Lower leg skin (tissue), 4 donors: Measurements from ENCODE around the gene AP5S1. TPM values are rescaled to one million over a fixed set of nuclear protein-coding genes. Genes with fewer than 3 reads are reported as not detected.

Source experiments
- DNase-seq, 2 donors: peaks; one replicate each; pipeline ENCODE4 v3.0.0-alpha.2; 2019; ENCODE audit warnings: low spot score in 2 of 2
- H3K4me3 ChIP-seq: fragments of 200-600 bp; sonication (generic); 2 replicates; pipeline ENCODE4 v1.5.1; 2017; ENCODE audit warnings: mild to moderate bottlenecking, low read depth; ENCODE audit not compliant: poor library complexity, severe bottlenecking
- CTCF ChIP-seq, 3 donors: fragments of 450-650 bp; IDR thresholded peaks; one replicate each; pipeline ENCODE4 v1.5.1; 2016; ENCODE audit warnings: antibody characterized with exemption in 3 of 3, mild to moderate bottlenecking in 3 of 3, moderate library complexity in 2 of 3
- POLR2A ChIP-seq, 2 donors: fragments of 450-650 bp; IDR thresholded peaks; one replicate each; pipeline ENCODE4 v1.6.1; 2016 to 2017; ENCODE audit warnings: antibody characterized with exemption in 2 of 2, mild to moderate bottlenecking in 1 of 2, moderate library complexity in 1 of 2
- WGBS, 2 donors: methylation state at CpG; one replicate each; pipeline ENCODE4 v1.1.5; 2018; 5-methylcytosine and 5-hydroxymethylcytosine counted together
- intact Hi-C: fragments of 100-400 bp; cut with DNase I; formaldehyde crosslinking; loops from one replicate; pipeline ENCODE4 v1.15.0; 2023; ENCODE audit warnings: low total_unique reads
- total RNA-seq, 4 donors: library from RNA; depleted of rRNA; stranded (reverse); fragments of >200 nt; gene quantifications; one replicate each; pipeline ENCODE4 v1.1.0, GENCODE V29; 2016

The AP5S1 gene
- total RNA-seq, 4 donors from 2014 or later, result 7.7 to 16.8 (median 10.5) TPM

GRCh38 chr20:3796477-3797225 is 23.7 kb upstream of the AP5S1 start:
- intact Hi-C loops, result no loop called here
- no peak for DNase-seq
- peak overlapping the region; percentile 8 for H3K4me3 ChIP-seq
- WGBS, 2 donors, result 39 to 45% methylated on average over 6 to 7 of the region's 33 CpGs
- TF ChIP-seq POLR2A (IDR thresholded peaks at IDR 0.05) (no peak), CTCF (IDR thresholded peaks at IDR 0.05) (no peak)

GRCh38 chr20:3797226-3797545 is 23.2 kb upstream of the AP5S1 start:
- intact Hi-C loops, result no loop called here

GRCh38 chr20:3797592-3798372 is 22.6 kb upstream of the AP5S1 start:
- intact Hi-C loops, result no loop called here
- 42 to 45% methylated on average over 19 of the region's 19 CpGs for WGBS, 2 donors
- DNase-seq, result no peak
- TF ChIP-seq POLR2A (IDR thresholded peaks at IDR 0.05) (no peak), CTCF (IDR thresholded peaks at IDR 0.05) (no peak)
- H3K4me3 ChIP-seq, result no peak overlapping the region

More at GRCh38 chr20:3797226-3797545, 23.2 kb upstream of the AP5S1 start:
- WGBS, 2 donors, result 44 to 62% methylated on average over 5 of the region's 5 CpGs
- no peak for DNase-seq
- no peak overlapping the region for H3K4me3 ChIP-seq
- TF ChIP-seq CTCF (IDR thresholded peaks at IDR 0.05) (no peak), POLR2A (IDR thresholded peaks at IDR 0.05) (no peak)

- no peak for DNase-seq
- H3K4me3 ChIP-seq, result no peak overlapping the region
- TF ChIP-seq CTCF (IDR thresholded peaks at IDR 0.05), result no peak
- TF ChIP-seq POLR2A (IDR thresholded peaks at IDR 0.05), result no peak
- intact Hi-C loops, result no loop called here
- WGBS, 2 donors, result 63 to 80% methylated on average over 5 of the region's 5 CpGs
Observed at GRCh38 chr20:3798373-3798768, 22.0 kb upstream of the AP5S1 start.

- DNase-seq, result no peak
- TF ChIP-seq CTCF (IDR thresholded peaks at IDR 0.05), result no peak
- TF ChIP-seq POLR2A (IDR thresholded peaks at IDR 0.05), result no peak
- WGBS, 2 donors, result 88 to 92% methylated on average over 3 of the region's 3 CpGs
- intact Hi-C loops, result no loop called here
- no peak overlapping the region for H3K4me3 ChIP-seq
Observed at GRCh38 chr20:3798908-3799248, 21.5 kb upstream of the AP5S1 start.
